ENCODE data around the gene GPS1.
A peak's percentile ranks its signal among the peaks of the same experiment; 100 is the strongest.

GPS1 gene

DNA sequence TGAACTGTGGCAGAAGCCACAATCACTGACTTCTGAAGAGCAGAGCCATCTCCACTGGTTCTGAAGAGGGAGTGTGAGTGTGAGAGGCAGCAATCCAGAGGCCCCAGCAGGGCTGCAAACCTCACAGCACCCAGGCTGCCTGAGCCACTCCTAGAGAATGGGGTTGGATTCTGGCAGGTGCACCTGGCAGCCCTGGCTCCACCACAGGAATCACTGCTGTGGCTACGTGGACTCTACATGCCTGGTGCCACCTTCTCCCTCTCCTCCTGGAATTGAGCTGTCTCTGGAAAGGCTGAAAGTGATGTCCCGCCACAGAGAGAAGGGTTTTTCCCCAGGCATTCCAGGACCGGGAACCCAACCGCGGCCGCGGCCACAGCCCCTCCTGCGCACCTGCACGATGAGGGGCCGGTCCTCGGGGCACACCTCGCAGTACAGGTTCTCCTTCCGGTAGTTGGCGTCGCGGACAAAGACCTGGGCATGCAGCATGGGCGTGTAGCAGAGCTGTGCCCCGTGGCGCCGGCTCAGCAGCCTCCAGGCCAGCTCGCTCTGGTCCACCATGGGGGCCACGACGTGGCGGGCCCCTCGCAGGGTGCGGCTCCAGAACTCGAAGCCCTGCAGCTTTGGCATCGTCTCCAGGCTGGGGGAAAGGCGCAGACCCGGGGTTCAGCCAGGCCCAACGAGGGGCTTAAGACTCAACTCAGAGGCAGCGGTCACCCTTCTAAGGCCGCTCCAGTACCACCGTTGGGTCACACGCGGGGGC is 12.9 kb downstream of the GPS1 start:
- Histone ChIP-seq H3K27ac (ENCODE audit: low read depth, low read length) (peak overlapping the region; percentile 39), H3K9me3 (ENCODE audit: insufficient read depth, low read length) (no peaks in the 10 kb centered on the region), H3K79me2 (ENCODE audit: insufficient read depth, low read length) (peaks cover 8% of the 10 kb centered on the region; the same call in 1 of the 2 replicates), H3K9ac (ENCODE audit: low read length) (peak overlapping the region; percentile 92), H3K4me2 (ENCODE audit: low read depth, low read length, poor library complexity, severe bottlenecking) (peak overlapping the region; percentile 62), H3K4me3 (ENCODE audit: insufficient read depth, low read length, poor library complexity, severe bottlenecking) (peak overlapping the region; percentile 59), H2AFZ (ENCODE audit: low read depth, low read length, severe bottlenecking) (no peak overlapping the region), H3K9me2 (replicated peaks; ENCODE audit: insufficient read depth, low read length) (no peaks in the 10 kb centered on the region), H3K27me3 (ENCODE audit: low read length) (no peaks in the 10 kb centered on the region), H3F3A (ENCODE audit: insufficient read depth) (no peaks in the 10 kb centered on the region), H4K20me1 (ENCODE audit: low read depth, low read length) (no peaks in the 10 kb centered on the region), H3K36me3 (ENCODE audit: low read length) (no peaks in the 10 kb centered on the region)
- TF ChIP-seq, protein P1, sequence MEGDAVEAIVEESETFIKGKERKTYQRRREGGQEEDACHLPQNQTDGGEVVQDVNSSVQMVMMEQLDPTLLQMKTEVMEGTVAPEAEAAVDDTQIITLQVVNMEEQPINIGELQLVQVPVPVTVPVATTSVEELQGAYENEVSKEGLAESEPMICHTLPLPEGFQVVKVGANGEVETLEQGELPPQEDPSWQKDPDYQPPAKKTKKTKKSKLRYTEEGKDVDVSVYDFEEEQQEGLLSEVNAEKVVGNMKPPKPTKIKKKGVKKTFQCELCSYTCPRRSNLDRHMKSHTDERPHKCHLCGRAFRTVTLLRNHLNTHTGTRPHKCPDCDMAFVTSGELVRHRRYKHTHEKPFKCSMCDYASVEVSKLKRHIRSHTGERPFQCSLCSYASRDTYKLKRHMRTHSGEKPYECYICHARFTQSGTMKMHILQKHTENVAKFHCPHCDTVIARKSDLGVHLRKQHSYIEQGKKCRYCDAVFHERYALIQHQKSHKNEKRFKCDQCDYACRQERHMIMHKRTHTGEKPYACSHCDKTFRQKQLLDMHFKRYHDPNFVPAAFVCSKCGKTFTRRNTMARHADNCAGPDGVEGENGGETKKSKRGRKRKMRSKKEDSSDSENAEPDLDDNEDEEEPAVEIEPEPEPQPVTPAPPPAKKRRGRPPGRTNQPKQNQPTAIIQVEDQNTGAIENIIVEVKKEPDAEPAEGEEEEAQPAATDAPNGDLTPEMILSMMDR (IDR thresholded peaks at IDR 0.05; ENCODE audit: insufficient read depth, low read length, poor library complexity, severe bottlenecking), result no peak

DNA sequence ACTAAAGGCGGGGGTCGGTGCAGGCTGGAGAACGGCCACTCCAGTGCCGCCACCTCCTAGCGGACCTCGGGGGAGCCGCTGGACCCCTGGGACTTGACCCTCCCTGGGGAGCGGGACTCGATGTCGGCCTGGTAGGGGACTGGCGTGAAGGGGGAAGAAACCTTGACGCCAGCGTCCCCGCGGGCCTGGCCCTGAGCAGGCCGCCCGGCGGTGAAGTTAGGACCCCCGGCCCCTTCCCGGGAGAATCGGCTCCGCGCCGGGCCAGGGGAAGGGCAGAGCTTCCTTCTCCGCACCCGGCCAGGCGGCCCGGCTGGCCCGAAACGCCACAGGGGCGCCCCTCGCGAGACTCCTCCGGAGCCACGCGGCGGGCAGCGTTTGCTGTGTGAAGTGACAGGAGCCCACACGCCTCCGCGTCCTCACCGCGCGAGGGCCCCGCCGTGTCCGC is 13.5 kb downstream of the GPS1 start:
- no peaks in the 10 kb centered on the region for H4K20me1 ChIP-seq (ENCODE audit: low read depth, low read length)
- no peaks in the 10 kb centered on the region for H3K27me3 ChIP-seq (ENCODE audit: low read length)
- peak overlapping the region; percentile 39 for H3K27ac ChIP-seq (ENCODE audit: low read depth, low read length)
- TF ChIP-seq, protein P1 (IDR thresholded peaks at IDR 0.05; ENCODE audit: insufficient read depth, low read length, poor library complexity, severe bottlenecking), result no peak
- TF ChIP-seq EZH2phosphoT487 (conservative IDR thresholded peaks at IDR 0.05; ENCODE audit: low read length), result no peak
- H3K79me2 ChIP-seq (ENCODE audit: insufficient read depth, low read length), result peaks cover 8% of the 10 kb centered on the region; the same call in 1 of the 2 replicates
- no peaks in the 10 kb centered on the region for H3K9me2 ChIP-seq (replicated peaks; ENCODE audit: insufficient read depth, low read length)
- H3K9me3 ChIP-seq (ENCODE audit: insufficient read depth, low read length), result no peaks in the 10 kb centered on the region
- H3K9ac ChIP-seq (ENCODE audit: low read length), result peak overlapping the region; percentile 92
- no peaks in the 10 kb centered on the region for H3K36me3 ChIP-seq (ENCODE audit: low read length)
- H3K4me2 ChIP-seq (ENCODE audit: low read depth, low read length, poor library complexity, severe bottlenecking), result peak overlapping the region; percentile 62
- H3F3A ChIP-seq (ENCODE audit: insufficient read depth), result no peaks in the 10 kb centered on the region
- no peak overlapping the region for H2AFZ ChIP-seq (ENCODE audit: low read depth, low read length, severe bottlenecking)
- peak overlapping the region; percentile 59 for H3K4me3 ChIP-seq (ENCODE audit: insufficient read depth, low read length, poor library complexity, severe bottlenecking)

DNA sequence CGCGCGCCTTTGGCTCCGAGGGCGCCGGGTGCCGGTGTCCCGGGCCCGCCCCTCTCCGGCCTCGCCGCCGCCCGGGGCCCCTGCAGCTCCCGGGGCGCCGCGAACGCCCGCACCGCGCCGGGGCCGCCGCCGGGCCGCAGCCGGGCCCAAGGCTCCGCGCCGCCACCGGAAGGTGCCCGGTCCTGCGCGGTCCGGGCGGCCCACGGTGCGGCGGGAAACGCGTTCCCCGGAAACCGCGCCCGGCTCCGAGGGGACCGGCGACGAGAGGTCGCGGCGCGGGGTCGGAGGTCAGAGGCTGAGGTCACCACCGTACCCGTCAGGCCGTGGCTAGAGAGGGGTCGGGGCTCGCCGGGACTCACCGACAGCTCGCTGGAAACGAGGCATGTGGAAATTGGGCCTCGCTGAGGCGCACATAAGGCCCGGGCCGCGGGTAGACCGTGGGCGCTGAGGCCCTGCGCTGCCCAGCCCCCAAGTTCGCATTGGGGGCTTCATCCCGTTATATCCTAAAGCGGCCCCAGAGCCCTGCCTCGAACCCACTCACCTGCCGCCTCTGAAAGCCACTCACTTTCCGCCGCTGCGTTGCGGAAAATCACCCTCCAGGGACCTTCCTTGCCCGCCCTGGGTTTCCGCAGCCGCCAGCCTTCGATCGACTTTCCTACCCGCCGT is 14.1 kb downstream of the GPS1 start, which contains the start of gene DUS1L:
Gene DUS1L, minus strand, starts transcription at position 167 of the 666 bp plus-strand sequence. CDS start 745 bp downstream, outside the sequence.
- Histone ChIP-seq H3K79me2 (ENCODE audit: insufficient read depth, low read length) (peaks cover 8% of the 10 kb centered on the region; the same call in 1 of the 2 replicates), H3K27ac (ENCODE audit: low read depth, low read length) (peak within 1 kb of the TSS; percentile 39)

More for the DNA sequence above, 14.1 kb downstream of the GPS1 start, which contains the start of gene DUS1L:
- H3K4me2 ChIP-seq (ENCODE audit: low read depth, low read length, poor library complexity, severe bottlenecking), result peak within 1 kb of the TSS; percentile 85
- no peaks in the 10 kb centered on the region for H3K9me3 ChIP-seq (ENCODE audit: insufficient read depth, low read length)
- H4K20me1 ChIP-seq (ENCODE audit: low read depth, low read length), result no peaks in the 10 kb centered on the region
- TF ChIP-seq EZH2phosphoT487 (conservative IDR thresholded peaks at IDR 0.05; ENCODE audit: low read length), result no peak
- TF ChIP-seq, protein P1 (IDR thresholded peaks at IDR 0.05; ENCODE audit: insufficient read depth, low read length, poor library complexity, severe bottlenecking), result no peak
- H3K4me3 ChIP-seq (ENCODE audit: insufficient read depth, low read length, poor library complexity, severe bottlenecking), result peak within 1 kb of the TSS; percentile 59
- H3K9me2 ChIP-seq (replicated peaks; ENCODE audit: insufficient read depth, low read length), result no peaks in the 10 kb centered on the region
- peak within 1 kb of the TSS; percentile 75 for H2AFZ ChIP-seq (ENCODE audit: low read depth, low read length, severe bottlenecking)
- no peaks in the 10 kb centered on the region for H3F3A ChIP-seq (ENCODE audit: insufficient read depth)
- no peaks in the 10 kb centered on the region for H3K36me3 ChIP-seq (ENCODE audit: low read length)
- peak within 1 kb of the TSS; percentile 92 for H3K9ac ChIP-seq (ENCODE audit: low read length)
- H3K27me3 ChIP-seq (ENCODE audit: low read length), result no peaks in the 10 kb centered on the region
